HCEC 1CT (cell line): ENCODE measurements around the gene BBX.

ENCODE experiments used
- DNase-seq: peaks from one replicate; pipeline ENCODE4 v3.0.0-alpha.2; 2017

The BBX gene

DNA sequence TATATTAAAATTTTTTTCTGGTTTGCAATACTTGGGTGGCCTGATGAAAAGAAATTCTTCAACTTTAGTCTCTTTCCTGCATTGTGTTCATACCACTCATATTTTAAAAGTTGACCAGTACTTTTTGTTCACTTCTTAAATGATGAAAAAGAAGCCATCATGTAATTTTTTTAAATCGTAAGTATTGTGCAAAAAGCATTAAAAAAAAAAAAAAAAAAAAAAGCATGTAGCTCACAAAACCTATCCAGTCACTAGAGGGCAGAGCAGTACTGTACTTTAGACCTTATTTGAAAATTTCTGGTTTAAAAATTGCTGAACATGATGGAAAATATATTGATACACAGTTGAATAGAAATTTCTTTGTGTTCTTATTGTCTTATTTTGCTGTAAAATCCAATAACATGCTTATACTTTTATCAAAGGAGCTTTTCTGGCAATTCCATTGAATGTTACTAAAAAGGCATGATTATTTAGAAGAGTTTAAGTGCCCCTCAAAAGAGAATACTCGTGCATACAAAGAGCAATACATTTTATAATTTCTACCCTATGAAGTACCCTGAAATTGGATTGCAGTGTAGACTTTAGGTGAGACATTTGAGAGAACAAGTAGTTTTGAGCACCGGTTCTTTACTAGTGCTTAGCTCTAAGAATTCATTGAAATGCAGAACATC lies 137.7 kb downstream of the BBX start:
- DNase-seq = peak; percentile 73

DNA sequence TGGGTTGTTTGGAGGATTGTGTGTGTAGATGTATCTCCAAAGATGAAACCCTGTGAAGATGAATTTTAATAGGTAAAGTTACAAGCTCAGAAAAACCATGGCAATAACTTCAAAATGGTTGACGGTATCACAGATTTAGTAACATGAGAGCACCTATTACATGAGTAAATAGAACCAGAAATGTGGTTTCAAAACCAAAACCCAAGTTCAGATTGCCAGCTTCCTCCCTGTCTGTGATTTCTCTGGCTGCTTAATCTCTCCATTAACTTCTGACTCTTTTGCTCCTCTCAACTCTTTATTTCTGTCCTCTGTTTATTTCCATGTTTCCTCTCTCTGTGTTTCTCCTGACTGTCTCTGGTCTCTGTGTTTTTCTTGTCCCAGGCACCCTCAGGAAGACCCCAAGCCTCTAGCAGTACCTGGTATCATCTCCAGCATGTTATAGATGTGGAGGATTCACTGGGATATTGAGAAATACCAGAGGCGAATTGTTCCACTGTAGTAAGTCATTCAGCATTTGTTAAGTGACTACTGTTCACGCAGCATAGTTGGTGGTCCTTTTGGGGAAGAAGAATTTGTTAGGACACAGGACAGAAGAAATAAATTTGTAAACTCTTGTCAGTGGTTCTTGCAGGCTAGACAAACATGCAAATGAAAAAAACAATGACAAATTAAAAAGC lies 138.8 kb downstream of the BBX start:
- peak; percentile 32 for DNase-seq

DNA sequence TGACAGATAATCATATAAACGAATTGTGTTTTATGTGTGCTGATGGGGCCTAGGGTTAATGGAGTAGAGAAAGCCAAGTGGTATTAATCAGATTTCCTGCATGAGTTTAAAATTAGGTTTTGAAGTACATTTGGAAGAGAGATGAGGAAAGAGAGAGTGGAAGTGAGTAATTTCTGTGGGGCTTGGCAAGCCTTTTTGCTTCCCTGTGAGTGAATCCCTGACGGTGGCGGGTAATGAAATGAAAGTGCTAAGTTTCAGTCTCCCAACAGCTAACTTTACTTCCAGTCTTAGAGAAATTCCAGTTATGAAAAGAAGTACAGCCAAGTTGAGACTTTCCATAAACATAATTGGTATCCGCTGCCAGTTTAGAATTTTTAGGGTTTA lies 139.4 kb downstream of the BBX start:
- DNase-seq = peak; percentile 88

DNA sequence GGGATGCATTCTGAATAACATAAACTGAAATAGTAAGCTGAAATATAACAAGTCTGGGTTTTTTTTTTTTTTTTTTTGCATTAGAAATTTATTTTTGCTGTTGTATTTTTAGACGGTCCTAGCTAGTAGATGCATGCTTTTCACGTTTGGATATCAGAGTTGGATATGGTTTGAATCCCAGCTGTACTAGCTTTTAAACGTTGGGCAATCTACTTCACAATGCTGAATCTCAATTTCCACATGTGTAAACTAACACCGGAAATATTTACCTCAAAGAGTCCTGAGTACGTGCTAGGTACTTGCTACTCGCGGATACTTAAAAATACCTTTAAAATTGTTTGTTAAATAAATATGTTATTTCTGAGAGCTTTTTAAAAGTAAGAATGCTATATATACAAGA lies 139.8 kb downstream of the BBX start:
- peak; percentile 53 for DNase-seq

DNA sequence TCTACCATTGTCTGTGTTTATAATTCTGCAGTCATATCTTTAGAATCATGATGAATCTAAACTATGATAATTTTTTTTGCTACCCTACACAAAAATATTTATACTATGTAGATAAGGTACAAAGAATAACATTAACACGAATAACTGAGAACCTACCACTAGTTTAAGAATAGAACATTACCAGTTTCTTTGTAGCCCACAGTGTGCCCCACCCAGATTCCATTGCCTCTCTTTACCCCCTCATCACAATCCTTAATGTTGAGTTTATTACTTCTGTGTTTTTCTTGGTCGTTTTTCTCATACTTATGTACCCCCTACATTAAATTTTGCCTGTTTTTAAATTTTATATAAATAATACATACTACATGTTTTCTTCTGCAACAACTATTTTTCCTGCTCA lies 140.5 kb downstream of the BBX start:
- DNase-seq = no peak

DNA sequence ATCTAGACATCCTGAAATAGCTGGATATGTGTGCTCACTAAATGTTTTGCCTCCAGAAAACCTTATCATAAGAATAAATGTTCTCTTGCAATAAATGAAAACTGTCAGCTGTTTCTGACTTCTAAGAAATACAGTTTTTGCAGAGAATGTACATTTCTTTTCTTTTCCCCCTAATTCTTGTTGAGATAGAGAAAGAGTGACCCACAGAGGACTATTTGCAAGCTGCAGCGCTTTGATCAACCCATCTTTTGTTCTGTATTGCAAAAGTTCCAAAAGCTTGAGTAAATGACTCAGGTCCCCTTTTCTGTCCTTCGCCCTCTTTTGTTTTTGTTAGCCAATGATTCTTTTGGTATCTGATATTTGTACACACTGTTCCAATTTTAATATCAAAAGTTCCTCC lies 141.9 kb downstream of the BBX start:
- DNase-seq = no peak

DNA sequence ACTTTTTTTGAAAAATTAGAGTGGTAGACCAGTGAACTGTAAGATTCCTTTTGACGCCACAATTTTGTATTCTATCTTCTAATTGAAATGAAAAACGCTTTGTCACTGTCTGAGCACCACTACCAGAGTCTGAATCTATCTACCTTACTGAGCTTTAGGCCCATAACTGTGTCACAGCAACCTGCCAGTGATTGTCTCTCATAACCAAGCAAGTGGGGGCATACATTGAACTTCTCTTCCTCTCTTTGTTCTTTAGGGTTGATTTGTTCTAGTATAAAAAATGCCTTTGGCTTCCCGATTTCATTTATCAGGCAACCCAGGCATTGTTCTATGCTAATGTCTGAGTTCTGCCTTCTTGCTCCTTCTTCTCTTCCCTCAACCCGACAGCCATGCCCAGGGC lies 142.6 kb downstream of the BBX start:
- DNase-seq = no peak

DNA sequence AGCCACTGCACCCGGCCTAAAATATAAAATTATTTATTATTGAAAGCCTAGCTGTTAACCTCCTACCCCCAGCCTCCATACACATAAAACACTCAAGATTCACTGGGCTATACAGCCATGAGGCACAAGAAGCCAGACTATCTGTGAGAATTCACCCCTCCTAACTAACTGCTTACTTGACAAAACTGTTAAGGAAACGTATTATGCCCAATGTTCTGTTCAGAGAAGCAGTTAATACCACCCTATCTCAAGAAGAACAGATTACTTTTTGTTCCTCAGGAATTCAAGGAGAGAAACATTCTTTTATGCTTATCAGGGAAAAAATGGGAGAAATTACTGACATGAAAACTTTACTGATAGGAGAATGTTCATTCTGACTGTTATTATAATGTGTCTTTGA lies 144.1 kb downstream of the BBX start:
- no peak for DNase-seq

DNA sequence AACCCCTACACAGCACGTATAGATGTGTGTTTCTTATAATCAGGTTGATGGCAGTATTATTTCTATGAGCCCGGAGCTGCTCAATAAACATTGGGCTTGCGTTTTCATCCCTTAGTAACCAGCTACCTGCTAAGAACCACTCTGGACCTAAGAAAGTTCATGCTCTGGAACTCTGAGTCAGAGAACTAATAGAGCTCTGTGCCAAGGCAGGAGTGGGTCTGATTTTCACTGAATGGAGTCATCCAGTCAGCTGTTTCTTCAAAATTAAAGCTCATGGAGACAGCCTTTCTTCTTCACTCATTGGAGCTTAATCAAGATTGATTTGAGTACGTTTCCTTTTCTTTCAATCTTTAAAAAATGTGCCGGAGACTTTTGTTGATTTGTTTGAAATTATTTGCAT lies 145.7 kb downstream of the BBX start:
- no peak for DNase-seq

DNA sequence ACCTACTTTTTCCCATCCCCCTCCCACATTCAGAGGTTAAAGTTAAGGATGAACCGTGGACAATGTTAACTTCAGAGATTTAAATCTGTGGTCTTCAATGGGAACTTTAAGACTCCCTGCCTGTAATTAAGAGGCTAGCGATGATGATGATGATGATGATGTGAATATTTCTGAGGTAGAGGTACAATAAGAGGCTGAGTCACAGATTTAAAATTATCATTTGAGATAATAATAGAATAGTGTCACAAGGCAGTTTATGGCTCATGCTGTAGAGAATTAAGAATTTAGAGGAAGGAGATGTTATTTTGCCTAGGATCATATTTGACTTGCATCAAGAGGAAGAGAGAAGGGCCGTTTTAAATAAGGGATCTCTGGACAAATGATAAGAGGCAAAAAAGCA lies 146.2 kb downstream of the BBX start:
- DNase-seq = no peak

DNA sequence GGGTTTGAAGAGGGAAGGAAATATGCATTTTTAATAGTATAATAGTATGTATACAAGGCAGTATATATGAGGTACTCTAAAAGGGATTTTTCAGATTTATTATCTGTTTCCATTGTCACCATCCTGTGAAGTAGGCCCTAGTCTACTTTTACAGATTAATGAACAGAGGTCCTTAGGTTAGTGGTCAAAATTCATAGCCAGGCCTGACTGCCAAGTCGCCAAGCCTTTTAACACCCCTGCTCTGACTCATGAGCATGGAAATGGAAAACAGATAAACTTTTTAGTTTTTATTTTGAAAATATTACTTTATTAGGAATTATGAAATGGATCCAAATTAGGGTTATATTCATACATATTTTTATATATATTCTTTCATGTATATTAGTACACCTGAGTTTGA lies 146.9 kb downstream of the BBX start:
- no peak for DNase-seq

DNA sequence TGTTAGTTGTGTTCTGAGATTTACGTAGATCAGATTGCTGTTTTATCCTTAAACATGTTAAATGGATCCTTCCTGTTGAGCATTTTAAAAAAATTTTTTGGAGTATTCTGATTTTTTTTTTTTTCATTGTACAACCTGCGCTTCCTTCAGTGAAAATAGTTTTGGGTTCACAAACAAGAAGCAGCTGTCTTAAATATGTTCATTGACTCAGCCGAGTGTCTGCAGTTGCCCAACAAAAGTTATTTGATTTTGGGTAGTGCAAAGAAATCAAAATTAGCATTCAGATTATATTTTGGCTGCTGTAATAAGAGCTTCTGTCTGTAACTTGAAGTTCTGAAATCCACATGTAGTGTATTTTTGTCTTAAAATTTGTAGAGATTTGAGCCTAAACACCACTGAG lies 148.2 kb downstream of the BBX start:
- no peak for DNase-seq

DNA sequence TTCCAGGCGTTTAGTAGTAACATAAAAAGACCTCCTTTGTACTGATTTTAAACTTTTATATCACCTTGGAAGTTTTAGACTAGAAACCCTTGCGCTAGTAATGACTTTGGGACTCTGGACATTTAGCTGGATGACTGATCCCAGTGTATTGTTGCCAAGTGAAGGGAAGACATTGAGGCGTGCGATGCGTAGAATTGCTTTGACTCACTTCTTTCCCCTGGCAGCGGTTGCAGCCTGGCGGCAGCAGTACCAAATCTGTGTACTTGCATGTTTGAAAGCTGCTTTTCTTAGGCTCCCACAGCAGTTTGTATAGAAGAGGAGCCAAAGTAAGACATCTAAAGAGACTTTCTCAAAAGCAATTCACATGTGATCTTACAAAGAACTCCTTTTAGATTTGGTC lies 151.6 kb downstream of the BBX start:
- DNase-seq = no peak

DNA sequence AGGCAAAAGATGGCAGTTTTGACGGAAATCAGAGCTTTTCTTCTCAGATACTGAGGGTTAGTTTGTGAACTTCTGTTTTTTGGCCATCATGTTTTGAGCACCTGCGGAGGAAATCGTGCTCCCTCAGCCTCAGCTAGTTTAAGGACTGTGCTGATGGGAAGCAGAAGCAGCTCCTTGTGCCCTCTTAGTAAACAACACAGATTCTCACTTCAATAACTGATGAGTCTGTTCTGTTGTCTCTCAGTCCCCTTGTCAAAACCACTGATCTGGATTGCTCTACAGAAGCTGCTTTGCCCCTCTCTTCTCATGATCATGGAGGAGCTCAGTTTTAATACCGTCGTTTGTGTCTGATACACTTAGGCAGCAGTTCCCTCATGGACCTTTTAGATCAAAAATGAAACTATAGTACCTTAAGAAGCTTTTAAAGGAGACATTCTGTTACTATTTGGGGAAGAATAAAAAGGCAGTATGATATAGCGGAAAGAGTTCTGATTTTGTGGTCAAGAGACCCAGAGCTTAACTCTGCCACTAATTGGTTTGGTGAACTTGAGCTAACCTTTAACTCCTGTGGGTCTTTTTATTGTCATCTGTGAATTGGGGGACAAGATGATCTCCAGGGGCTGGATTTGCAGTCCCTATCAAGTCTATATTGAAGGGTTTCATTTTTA lies 152.6 kb downstream of the BBX start:
- DNase-seq = no peak

DNA sequence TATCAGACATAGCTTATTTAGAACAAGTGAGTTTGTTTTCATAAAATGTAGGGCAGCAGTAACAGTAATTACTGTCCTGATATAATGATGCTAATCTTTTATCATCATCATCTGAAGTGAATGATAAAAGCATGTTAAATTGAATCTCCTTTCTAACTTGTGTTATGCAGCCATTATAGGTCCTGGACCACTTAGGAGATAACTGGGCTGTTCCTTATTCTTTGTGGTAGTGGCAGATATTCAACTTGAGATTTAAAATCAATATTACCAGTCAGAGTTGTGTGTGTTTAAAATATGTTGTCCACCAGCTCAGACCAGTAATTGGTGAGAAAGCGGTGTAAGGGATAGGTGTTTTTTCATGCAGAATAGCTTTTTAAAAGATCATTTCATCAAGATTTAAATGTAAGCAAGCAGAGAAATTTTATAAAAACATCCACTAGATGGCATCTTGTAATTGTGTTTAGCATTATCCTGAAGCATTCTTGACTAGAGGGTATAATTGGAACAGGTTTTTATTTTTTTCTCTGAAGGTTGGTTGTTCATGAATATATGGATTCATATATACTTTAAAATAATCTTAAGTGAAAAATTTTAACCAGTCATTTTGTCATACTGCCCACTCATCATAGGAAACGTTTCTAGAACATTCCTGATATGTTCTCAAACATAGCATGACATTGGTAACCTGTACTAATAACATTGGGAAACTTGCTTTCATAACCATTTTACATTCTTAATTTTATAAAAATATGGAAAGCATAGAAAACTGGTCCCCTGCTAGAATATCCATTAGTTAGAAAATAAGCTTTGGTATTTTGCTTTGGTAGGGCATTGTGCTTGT lies 153.9 kb downstream of the BBX start:
- DNase-seq = peak; percentile 56

DNA sequence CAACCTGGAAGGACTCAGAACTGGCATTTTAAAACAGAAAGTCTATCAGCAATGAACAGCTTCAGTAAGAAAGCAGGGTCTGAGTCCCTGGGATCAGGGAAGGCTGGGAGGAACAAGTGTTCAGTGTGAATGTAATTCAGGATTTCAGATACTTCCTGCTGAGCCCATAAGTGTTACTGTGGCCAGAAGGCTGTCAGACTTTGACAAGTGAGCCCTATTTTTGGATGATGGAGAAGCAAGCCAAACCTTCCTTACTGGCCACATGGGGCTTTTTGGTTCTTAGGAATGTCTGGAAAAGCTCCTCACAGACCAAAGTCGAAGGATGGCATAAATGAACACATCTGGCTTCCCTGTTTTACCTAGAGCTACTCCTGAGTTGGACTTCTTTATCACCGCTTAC lies 157.2 kb downstream of the BBX start:
- DNase-seq = no peak

DNA sequence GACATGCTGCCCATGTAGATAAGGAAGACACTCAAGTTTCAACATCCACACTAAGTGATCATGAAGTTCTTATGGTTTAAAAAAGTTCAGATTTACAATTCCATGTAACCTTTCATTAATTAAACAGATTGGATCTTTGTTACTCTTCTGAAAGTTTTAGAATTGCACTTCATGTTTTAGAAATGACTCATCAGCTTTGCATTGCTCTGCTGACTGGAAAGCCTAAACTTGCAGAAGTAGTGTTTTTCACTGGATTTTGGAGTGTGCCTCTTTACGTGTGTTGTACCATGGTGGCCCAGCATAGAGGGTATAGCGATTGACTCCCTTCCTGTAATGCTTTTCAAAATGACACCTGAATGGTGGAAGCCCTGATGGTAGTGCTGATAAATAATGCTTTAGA lies 157.9 kb downstream of the BBX start:
- DNase-seq = peak; percentile 35

DNA sequence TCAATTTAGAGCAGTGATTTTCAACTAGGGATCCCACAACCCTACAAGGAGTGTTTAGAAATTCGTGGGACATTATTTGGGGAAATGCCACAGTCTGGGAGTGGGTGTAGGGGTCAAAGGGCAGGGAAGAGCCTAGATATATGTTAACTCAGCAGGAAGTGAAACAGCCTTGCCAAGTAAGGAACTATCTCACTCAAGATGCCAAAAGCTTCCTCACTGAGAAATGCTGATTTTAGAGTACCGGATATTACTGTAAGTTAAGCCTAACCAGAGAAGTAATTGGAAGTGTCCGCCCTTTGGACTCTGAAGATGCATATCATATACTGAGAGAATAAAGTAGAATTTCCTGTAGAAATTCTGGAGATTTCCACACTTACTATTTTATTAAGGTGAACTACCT lies 158.6 kb downstream of the BBX start:
- DNase-seq = no peak

DNA sequence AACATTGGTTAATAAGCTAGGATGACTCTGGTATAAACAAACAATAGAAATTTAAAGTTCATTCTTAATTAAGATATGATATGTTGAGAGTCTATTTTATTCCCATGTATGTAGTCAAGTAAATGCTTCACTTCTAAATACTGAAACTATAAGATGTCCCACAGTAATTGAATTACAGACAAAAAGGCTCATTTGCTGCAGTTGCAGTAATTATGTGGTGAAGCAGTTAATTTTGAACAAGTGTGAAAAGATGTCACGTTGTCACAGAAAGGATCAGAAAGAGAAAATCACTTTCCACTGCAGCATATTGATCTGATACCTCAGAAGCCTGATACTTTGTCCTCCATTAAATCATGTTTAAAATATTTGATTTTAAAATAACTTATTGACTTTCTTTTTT lies 159.8 kb downstream of the BBX start:
- no peak for DNase-seq

DNA sequence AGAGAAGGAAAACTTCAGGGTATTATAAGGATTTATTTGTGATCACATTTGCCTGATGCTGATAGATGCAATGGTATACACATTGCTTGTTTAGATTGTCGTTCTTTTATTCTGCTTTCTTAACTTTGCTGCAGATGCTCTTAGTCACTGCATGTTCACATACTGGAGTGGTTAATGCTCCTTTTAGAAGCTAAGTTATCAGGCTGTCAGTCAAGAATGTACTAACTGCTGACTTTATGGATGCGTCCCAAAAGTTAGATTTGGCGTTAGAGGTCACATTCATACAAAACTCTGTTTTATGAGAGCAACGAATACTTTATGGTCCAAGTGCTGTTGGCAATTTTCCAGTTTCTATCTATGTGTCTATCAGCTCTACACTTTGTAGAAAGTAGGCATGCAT lies 160.7 kb downstream of the BBX start:
- peak; percentile 65 for DNase-seq

DNA sequence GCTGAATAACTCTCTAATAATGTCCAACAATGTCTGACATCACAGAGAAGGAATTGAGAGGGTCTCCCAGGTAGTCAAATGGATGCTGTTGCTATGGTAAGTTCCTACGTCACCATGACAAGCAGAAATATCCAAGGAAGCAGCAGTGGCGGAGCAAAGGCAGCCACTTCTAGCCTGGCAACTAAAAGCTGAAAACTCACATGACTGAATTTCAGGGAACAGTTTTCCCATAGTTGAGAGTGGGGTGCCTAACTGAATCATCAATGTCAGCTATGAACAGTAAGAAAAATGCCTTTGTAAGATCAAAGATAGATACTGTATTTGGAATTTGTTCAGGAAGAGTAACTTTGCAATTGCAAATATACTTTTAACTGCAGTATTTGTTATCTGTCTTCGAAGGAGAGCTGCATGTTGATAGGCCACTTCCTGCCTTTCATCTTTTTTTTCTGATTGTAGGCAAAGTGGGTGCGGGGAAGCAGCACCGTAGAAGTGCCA lies 161.7 kb downstream of the BBX start:
- no peak for DNase-seq

DNA sequence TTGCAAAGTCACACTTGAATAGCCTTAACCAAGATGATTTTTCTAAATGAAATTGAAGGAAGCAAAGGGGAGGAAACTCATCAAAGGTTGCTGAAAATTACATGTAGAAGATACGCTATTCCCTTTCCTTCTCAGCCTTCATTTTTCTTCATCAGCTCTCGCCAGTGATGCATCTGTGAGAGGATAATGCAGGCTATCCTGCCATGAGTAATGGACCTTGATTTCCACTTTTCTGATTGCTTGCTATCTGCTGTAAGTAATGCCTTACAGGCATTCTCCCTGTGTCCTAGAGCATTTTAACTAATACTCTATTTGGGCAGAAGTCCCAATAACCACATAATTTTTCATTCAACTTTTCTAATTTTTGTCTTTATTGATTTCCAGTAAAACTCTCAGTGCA lies 162.6 kb downstream of the BBX start:
- DNase-seq = no peak

DNA sequence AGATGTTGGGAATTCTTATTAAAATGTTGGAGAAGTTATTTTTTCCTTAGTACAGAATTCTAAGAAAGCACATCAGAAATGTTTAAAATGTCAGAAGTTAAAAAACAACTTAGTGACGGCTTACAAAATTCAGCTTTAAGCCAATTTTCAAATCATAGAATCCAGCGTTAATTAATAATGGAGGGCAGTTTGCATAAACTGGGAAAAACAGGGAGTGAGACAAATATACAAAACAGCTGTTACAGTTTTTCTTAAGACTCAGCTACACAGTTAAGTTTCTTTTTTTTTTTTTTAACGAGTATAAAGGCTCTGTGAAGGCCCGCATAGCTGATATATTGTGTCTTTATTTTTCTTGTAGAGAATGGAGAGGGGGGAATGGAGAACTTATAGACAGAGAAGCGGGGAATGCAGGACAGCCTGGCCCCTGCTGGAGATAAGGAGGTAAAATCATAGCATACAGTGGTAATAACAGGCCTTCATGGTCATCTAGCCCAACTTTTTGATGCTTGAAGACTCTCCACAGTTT lies 164.4 kb downstream of the BBX start:
- DNase-seq = no peak
